Lower leg skin (tissue), 3 donors: ENCODE measurements around the gene PEX11B.

Experiments used
- CTCF ChIP-seq, 3 donors: fragments of 450-650 bp; IDR thresholded peaks; one replicate each; pipeline ENCODE4 v1.5.1; 2016; ENCODE audit warnings: antibody characterized with exemption in 3 of 3, mild to moderate bottlenecking in 3 of 3, moderate library complexity in 2 of 3
- POLR2A ChIP-seq, 2 donors: fragments of 450-650 bp; IDR thresholded peaks; one replicate each; pipeline ENCODE4 v1.6.1; 2016 to 2017; ENCODE audit warnings: antibody characterized with exemption in 2 of 2, mild to moderate bottlenecking in 1 of 2, moderate library complexity in 1 of 2

DNA sequence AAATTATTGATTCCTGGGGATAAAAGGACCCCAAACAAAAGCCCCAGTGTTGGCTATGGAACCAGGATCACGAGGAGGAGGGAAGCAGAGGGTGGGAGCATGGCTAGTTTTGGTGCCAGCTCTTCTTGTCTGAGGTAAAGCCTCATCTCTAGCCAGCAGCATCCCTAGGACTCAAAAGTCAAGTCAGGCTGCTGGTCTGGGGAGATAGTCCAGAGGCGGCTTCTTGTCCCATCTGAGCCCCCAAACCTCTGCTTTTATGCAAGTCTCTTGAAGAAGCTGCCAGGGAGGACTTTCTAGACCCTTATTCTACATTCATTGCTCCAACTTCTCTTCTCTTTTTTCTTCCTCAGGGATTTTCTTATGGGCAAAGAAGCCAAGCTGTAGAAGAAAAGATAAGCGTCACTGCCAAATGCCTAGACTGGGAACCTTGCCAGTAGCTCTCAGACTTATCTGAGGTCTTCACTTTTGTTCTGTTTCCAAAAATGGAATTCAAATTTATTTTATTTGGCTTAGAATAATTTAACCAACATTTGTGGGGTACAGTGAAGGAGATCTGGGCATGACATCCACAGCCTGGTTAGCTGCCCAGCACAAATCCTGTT is 25.9 kb downstream of the PEX11B start:
- TF ChIP-seq CTCF (IDR thresholded peaks at IDR 0.05) (no peak), POLR2A (IDR thresholded peaks at IDR 0.05) (no peak)
